Globus pallidus (tissue), 1 donor: ENCODE results near the gene CD7.
A peak's percentile ranks its signal among the peaks of the same experiment; 100 is the strongest.

Source experiments
- DNase-seq: peaks from one replicate; pipeline ENCODE4 v3.0.0-alpha.2; 2015; ENCODE audit warnings: low spot score

Gene CD7

DNA sequence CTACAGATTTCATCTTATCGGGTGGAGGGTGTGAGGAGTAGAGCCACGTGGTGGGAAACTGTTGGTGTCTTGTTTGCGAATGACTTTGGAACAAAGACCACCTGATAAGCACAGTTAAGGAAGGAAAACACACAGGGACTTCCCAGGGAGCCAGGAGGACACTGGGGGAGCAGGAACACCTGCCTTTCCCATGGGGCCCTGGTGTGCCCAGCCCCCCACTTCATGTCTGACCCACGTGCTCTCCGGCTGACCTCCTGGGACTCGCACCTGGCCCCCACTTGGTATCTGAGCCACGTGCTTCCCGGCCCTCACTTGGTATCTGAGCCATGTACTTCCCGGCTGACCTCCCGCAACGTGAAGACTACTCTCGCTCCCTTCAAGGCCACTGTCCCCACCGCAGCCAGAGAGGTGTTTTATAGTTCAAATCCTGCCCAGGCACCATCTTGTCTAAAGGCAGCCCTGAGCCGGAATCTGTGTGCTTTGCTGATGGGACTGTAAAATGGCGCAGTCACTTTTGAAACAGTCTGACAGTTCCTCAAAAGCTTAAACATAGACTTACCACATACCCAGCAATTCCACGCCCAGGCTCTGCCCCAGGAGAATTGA is 38.5 kb downstream of the CD7 start:
- DNase-seq, result no peak

DNA sequence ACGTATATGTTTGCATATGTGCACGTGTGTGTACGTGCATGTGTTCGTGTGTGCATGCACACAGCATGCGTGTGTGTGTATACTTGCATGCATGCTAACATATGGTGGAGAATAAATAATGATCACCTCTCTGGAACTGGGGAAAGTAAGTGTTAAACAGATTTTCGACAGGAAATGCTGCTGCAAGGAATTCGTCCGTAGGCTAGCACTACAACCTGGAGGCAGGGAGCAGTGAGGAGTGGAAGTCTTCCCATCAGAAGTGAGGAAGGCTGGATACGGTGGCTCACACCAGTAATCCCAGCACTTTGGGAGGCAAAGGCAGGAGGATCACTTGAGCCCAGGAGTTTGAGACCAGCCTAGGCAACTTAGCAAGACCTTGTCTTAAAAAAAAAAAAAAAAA is 39.1 kb downstream of the CD7 start:
- DNase-seq, result no peak

- peak; percentile 50 for DNase-seq
These were observed 39.6 kb downstream of the CD7 start for GRCh38 chr17:82277851-82278250.

- DNase-seq, result no peak
These were observed 40.5 kb downstream of the CD7 start for GRCh38 chr17:82276938-82277337.

DNA sequence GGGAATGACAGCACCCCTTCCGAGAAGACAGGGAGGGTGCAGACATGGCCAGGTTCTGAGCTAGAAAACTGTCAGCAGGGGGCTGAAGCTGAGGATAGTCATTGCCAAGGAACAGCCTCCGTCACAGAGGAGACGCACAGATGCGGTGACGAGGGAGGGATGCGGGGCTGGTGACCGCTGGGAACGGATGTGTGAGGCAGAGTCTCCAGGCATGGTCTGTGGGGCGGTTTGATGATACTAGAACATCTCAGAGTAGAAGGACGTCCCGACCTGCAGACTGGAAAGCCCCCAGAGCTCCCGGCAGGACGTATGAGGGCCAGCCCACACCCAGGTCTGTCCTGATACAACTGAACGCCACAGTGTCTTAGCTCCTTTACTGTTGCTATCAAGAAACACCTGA is 42.1 kb downstream of the CD7 start:
- no peak for DNase-seq

- no peak for DNase-seq
These were observed 43.0 kb downstream of the CD7 start for GRCh38 chr17:82274134-82275020.

- DNase-seq, result peak; percentile 88
These were observed 43.9 kb downstream of the CD7 start, which contains the start of gene CSNK1D for GRCh38 chr17:82273327-82274133. TSS of gene CSNK1D (minus strand) at chr17:82273700. CDS start at chr17:82273381, 319 bp downstream.

GRCh38 chr17:82272495-82273326 is 44.7 kb downstream of the CD7 start:
- DNase-seq, result no peak

GRCh38 chr17:82271401-82271800 is 46.0 kb downstream of the CD7 start:
- no peak for DNase-seq

- no peak for DNase-seq
These were observed 46.8 kb downstream of the CD7 start for GRCh38 chr17:82270651-82271050.

GRCh38 chr17:82269882-82270500 is 47.4 kb downstream of the CD7 start:
- DNase-seq, result no peak

DNA sequence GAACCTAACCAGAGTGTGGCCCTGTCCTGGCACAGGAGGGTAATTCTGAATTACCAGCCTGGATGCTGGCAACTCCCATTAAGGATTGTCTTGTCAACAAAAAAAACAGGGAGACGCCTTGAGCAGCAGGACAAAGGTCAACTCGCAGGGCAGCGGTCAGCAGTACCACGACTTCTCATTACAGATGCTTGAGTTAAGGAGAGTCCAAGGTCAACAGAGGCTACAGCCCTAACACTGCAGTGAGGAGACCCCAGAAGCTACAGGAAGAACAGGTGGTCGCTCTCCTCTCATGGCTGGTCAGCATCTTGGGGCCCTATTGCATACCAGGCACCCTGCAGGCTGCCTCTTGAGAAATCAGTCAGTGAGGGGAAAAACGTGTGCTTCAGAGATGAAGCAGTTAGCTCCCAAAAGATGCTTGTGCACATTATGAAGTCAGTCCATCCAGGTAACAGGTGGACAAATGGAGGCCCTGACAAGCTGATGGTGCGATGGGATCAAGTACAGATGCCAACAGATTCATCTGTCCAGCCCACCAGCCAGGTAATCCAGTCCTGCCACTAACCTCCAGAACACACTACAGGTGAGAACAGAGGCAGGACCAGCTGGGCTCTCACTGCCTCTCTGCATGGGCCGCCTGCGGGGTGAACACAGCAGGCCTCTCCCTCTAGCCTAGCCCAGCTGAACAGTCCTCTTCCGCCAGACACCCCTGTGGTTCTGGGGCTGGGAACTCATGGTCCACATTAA is 48.1 kb downstream of the CD7 start:
- no peak for DNase-seq

DNA sequence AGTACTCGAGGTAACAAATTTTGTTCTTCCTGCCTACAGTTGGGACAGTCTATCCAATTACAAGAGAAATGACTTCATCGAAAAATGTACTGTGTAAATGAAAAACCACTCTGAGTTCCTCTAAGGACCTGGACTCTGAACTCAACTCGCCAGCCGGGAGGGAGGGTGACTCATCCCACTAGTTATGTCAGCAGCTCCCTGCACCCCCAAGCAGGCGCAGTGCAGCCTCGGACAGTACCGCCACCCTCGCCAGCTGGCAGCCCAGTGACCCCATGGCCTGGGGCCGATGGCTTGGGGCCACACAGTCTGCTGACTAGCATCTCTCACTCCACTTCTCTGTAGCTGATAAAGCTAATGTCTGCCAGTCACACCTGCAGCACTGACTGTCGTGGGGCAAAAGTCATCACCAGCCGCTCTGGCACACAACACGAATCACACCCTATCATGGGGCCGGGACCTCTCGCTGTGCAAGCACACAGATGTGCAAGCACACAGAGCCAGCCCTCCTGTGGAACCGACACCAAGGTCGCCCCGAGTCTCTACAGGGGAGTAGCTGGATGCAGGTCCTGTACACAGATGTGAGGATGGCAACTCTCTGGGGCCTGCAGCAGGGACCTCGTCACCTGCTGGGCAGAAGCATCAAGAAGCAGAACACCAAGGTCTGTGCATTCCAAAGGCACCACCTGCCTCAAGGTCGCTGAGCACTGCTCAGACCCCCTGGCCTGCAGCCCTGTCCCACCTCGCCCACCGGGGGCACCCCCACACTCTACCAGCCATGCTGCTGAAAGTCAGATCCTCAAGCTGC is 49.6 kb downstream of the CD7 start:
- DNase-seq, result peak; percentile 90

GRCh38 chr17:82266142-82266541 is 51.3 kb downstream of the CD7 start:
- no peak for DNase-seq
